LHCN-M2 (cell line): ENCODE results near the gene SWT1. TPM values are rescaled to one million over a fixed set of nuclear protein-coding genes. Genes with fewer than 3 reads are reported as not detected.
"Not testable (repeated sequence)": the region's sequence is repeated elsewhere in the genome, so short reads cannot be mapped to it uniquely, and the experiment has no call there.

Experiments
- DNase-seq: peaks from one replicate; pipeline ENCODE4 v3.0.0-alpha.2; 2012; ENCODE audit warnings: low read depth
- total RNA-seq: library from RNA; depleted of rRNA; stranded (reverse); fragments of >200 nt; gene quantifications from 2 replicates; pipeline ENCODE4 v1.2.3, GENCODE V29; 2014; rRNA removed

The SWT1 gene
- total RNA-seq, 1 experiment from 2014 or later: 4.2 TPM

DNA sequence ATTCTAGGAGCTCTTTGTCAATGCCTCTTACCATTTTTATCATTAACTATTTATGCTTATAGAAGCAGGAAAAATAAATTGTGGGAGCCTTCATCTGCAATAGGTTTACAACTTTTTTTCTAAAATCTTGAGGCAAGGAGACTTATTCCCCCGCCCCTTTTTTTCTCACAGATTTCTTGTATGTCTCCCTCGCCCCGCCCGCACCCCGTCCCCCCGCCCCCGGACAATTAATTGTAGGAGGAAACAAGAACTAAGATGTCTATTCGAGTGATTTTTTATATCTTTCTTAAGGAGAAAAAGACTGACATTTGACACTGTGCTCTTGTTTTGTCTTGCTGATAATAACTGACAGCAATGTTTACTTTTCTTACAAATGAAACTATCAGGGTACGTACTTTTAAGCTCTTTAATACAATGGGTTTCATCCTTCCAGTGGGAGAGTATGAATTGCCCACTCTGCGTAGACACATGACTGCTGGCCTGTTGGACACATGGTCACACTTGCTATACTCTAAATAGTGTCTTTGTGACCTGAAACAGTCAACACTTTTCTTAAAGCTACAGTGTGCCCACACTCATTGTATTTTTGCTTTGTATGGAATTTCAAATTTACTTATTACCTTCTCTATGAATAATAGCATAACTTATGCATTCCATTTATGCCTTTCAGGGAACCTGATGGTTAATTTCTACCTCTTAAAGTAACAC is 161.6 kb downstream of the SWT1 start:
- no peak for DNase-seq

DNA sequence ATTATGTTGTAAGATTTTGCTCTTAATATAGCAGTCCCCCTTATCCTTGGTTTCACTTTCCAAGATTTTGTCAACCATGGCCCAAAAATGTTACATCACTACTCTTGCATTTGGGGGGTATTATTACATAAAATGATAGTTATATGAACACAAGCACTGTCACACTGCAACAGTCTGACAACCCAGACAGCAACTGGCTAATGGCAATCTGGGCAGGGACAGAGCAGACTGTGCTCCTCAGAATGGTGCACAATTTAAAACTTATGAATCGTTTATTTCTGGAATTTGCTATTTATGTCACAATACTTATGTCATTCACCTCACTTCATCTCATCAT is 162.1 kb downstream of the SWT1 start:
- no peak for DNase-seq

DNA sequence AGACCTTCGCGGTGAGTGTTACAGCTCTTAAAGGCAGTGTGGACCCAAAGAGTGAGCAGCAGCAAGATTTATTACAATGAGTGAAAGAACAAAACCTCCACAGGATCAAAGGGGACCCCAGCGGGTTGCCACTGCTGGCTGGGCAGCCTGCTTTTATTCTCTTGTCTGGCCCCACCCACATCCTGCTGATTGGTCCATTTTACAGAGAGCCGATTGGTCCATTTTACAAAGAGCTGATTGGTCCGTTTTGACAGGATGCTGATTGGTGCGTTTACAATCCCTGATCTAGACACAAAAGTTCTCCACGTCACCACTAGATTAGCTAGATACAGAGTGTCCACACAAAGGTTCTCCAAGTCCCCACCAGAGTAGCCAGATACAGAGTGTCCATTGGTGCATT is 164.1 kb downstream of the SWT1 start:
- not testable (repeated sequence) for DNase-seq

DNA sequence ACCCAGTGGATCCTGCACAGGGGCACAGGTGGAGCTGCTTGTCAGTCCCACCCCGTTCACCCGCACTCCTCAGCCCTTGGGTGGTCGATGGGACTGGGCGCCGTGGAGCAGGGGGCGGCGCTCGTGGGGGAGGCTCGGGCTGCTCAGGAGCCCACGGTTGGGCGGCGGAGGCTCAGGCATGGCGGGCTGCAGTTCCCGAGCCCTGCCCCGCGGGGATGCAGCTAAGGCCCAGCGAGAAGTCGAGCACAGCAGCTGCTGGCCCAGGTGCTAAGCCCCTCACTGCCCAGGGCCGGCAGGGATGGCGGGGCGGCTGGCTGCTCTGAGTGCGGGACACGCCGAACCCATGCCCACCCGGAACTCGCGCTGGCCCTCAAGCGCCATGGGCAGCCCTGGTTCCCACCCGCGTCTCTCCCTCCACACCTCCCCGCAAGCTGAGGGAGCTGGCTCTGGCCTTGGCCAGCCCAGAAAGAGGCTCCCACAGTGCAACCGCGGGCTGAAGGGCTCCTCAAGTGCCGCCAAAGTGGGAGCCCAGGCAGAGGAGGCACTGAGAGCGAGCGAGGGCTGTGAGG is 164.8 kb downstream of the SWT1 start:
- not testable (repeated sequence) for DNase-seq

DNA sequence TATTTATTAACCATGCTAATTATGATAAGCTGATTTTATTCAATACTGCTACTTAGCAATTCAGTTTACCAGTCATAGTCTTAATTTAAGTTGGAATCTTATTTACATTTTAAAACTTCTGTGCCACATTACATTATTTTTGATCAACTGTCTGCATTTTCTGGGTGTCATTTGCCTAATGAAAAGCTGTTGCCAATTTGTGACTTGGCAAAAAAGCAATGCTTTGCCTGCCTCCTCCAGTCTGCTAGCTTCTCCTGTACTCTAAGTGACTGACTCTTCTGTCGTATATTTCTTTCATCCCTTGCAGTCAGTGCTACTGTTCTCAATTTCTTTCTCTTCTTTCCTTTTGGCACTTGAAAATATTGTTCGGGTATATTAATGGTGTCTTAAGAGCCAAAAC is 165.7 kb downstream of the SWT1 start:
- no peak for DNase-seq

DNA sequence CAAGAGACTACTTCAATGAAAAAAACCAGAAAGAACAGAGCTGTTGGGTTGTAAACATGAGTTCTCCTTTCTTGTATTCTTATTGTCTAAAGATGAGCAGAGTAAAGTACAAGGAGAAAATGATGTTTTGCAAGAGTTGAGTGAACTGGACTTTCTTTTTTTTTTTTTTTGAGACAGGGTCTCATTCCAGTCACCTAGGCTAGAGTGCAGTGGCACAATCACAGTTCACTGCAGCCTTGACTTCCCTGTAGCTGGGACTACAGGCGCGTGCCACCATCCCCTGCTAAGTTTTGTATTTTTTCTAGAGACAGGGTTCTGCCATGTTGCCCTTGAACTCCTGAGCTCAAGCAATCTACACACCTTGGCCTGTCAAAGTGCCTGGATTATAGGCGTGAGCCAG is 167.2 kb downstream of the SWT1 start:
- DNase-seq: no peak

DNA sequence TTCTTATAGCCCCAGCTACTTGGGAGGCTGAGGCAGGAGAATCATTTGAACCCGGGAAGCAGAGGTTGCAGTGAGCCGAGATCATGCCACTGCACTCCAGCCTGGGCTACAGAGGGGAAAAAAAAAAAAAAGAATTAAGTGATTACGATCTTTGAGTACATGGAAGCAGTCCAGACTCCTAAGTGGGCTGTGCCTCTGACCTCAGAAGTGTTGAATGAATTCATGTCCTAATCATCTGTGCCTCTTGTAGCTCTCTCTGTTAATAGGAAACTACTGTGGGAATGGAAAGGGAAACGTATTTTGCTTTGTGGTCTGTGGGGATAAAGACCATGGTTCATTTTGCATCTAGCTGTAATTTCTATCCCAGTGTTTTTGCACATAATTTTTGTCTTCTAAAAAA is 168.4 kb downstream of the SWT1 start:
- DNase-seq: no peak

DNA sequence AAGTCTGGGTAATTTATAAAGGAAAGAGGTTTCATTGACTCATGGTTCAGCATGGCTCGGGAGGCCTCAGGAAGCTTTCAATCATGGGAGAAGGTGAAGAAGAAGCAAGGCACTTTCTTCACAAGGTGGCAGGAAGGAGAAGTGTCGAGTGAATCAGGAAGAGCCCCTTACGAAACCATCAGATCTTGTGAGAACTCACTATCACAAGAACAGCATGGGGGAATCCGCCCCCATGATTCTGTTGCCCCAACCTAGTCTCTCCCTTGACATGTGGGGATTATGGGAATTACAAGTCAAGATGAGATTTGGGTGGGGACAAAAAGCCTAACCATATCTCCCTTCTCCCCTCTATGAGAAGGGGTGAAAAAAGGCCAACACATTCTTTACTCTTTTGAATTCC is 171.3 kb downstream of the SWT1 start:
- no peak for DNase-seq

DNA sequence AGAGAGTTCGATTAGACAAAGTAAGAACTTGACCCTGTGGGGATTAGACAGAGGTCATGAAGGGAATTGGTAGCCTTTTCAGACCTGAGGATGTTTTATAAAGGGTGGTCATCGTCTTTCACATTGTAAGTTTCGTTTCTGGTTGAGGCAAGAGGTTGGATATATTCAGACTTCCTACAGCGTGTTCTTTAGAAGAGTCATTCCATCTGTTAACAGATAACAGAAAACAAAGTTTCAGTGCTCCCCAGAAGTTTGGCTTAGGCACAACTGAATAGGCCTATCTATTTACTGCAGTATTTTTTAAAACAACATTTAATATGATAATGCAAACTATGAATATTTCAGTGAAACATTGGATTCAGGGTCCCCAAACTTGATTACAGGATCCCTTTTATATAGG is 177.2 kb downstream of the SWT1 start:
- no peak for DNase-seq

DNA sequence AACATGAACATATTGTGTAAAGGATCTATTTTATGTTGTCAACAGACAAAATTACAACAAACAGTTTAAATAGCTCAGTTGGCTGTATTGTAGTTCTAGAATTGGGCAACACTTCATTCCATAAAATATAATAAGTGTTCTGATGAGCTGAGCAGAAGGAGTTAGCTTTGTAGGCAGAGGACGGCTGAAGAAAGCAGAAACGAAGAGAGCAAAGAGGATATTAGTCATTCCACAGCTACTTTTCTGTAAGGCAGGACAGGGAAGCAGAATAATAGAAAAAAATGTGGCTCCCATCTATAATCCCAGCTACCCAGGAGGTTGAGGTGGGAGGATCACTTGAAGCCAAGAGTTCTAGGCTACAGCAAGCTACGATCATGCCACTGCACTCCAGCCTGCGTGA is 180.3 kb downstream of the SWT1 start:
- no peak for DNase-seq

DNA sequence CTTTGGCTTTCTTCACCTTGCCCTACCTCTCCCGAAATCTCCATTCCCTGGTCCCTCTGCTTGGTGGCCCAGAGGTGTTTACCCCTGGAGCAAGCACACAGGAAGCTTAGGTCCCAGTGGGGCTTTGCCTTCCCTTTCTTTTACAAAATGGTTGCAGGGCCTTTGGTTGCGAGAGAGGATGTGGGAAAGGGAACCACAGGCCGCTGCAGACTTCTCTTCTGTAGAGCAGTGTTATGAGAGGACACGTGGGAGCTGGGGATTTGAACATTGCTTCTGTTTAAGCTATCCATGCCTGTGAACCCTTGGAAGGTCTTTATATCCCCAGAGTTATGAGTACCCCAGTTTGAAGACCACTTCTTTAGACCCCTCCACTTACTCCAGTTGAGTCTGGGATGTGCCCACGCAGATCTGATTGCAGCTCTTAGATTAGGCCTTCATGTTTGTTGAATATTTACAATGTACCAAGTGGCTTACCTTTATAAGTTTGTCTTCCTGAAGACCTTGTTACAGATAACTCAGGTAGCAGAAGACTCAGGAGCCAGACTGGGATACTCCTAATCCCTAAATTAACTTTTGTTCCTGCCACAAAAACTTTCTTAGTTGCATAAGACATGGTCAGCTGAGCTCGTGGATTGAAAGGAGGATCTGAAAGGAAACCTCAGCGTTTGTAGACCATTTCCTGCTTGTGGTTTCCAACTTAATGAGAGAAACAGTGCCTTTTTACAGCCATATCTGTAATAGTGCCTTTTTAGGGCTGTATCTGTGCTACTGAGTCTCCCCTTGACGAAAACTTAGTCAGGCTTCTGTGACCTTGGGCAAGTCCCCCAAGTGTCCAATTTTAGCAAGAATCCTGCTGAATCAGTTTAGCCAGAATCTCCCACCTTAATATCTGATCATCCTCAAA is 182.0 kb downstream of the SWT1 start:
- no peak for DNase-seq

DNA sequence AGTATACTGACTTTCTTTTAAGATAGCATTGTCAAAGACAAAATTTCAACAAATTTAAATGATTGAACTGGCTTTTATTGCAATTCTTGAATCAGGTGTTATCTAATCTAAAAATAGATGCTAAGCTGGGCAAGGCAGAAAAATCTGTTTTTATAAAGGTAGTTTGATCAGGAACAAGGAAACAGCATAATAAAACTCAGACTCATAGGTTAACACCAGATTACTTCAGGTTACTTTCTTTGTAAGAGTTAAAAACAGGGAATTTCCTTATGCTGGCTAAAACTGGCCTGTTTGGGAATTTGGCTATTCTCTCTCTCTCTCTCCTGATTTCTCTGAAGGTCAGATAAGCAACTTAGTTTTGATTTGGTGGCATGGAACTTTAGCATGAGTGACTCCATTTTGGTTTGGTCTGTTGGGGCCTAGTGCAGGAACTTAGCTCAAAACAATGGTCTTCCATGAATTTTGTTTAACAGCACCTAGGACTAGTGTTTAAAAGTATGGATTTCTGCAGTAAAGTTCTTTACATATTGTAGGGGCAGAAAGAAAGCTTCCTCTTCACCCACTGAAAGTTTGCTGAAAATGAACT is 184.3 kb downstream of the SWT1 start:
- no peak for DNase-seq

Other genes starting within 250 kb of the SWT1 start
- gene NIBAN1, start 182.7 kb upstream of the SWT1 start, total RNA-seq: 0.06 TPM in 2 replicates
- 12.5 and 15.1 TPM in 2 replicates for gene RNF2, start 111.6 kb upstream of the SWT1 start, total RNA-seq
- 27.6 and 29.2 TPM in 2 replicates for gene TRMT1L, start 214 bp upstream of the SWT1 start, total RNA-seq
- 73.6 and 85.0 TPM in 2 replicates for gene IVNS1ABP, start 160.1 kb downstream of the SWT1 start, total RNA-seq